IMR-90 (cell line): Measurements from ENCODE around the gene LTBP2. TPM values are rescaled to one million over a fixed set of nuclear protein-coding genes. Genes with fewer than 3 reads are reported as not detected.

Experiments used
- ATAC-seq: fragments of 200-7000 bp; cut with Tn5 transposase; 2 replicates; pipeline ENCODE4 v1.9.1; 2020; ENCODE audit warnings: low read depth, mild to moderate bottlenecking, moderate library complexity
- BruUV-seq: library from RNA; stranded (reverse); fragments of 400-500 nt; replicated peaks from 2 replicates; lab custom pipeline; 2021; lab: Mats Ljungman, UMichigan
- CTCF ChIA-PET: fragments of 300-600 bp; formaldehyde crosslinking; extraction: SDS; loops from one replicate; lab custom pipeline; 2021; ENCODE audit warnings: antibody characterized with exemption; lab: Yijun Ruan, JAX
- POLR2A ChIA-PET: fragments of 300-600 bp; sonication (Branson Sonifier 250); formaldehyde crosslinking; loops from one replicate; lab custom pipeline; 2022; ENCODE audit warnings: antibody characterized with exemption; ENCODE audit not compliant: unreplicated experiment; lab: Charles Lee
- DNase-seq: peaks from one replicate; pipeline ENCODE4 v3.0.0; 2013
- H2AFZ ChIP-seq: replicated peaks from 2 replicates; pipeline ENCODE3; 2013; ENCODE audit warnings: low read length, mild to moderate bottlenecking; ENCODE audit not compliant: poor library complexity
- H2AK5ac ChIP-seq: 2 replicates; pipeline ENCODE4 v1.6.1; 2013; ENCODE audit warnings: low read depth, low read length, inconsistent platforms
- H2AK9ac ChIP-seq: replicated peaks from 2 replicates; pipeline ENCODE3; 2013; ENCODE audit warnings: mild to moderate bottlenecking, low read depth, low read length, moderate library complexity; ENCODE audit not compliant: poor library complexity
- H2BK120ac ChIP-seq: 2 replicates; pipeline ENCODE4 v1.6.1; 2013; ENCODE audit warnings: low read depth, low read length, inconsistent platforms
- H2BK15ac ChIP-seq: 3 replicates; pipeline ENCODE4 v1.6.1; 2013; ENCODE audit warnings: low read depth, low read length, inconsistent platforms
- H2BK20ac ChIP-seq: 2 replicates; pipeline ENCODE4 v1.6.1; 2013; ENCODE audit warnings: low read depth, mild to moderate bottlenecking, inconsistent platforms, low read length, moderate library complexity
- H2BK5ac ChIP-seq: 2 replicates; pipeline ENCODE4 v1.6.1; 2013; ENCODE audit warnings: mild to moderate bottlenecking, low read depth, low read length, inconsistent platforms; ENCODE audit not compliant: poor library complexity, severe bottlenecking
- H3K14ac ChIP-seq: replicated peaks from 2 replicates; pipeline ENCODE4 v1.6.1; 2013; ENCODE audit warnings: low read depth, low read length, inconsistent platforms
- H3K18ac ChIP-seq: 2 replicates; pipeline ENCODE4 v1.6.1; 2013; ENCODE audit warnings: low read depth, low read length, control low read depth
- H3K23ac ChIP-seq: 2 replicates; pipeline ENCODE4 v1.6.1; 2013; ENCODE audit warnings: low read depth, low read length, inconsistent platforms
- H3K27ac ChIP-seq: 2 replicates; pipeline ENCODE4 v1.5.1; 2013; ENCODE audit warnings: mild to moderate bottlenecking, control low read depth, low read length; ENCODE audit not compliant: insufficient read depth
- H3K27me3 ChIP-seq: 2 replicates; pipeline ENCODE4 v1.6.1; 2013; ENCODE audit warnings: low read length; ENCODE audit not compliant: control insufficient read depth, insufficient read depth
- H3K36me3 ChIP-seq: 2 replicates; pipeline ENCODE4 v1.6.1; 2013; ENCODE audit warnings: low read length, mixed read lengths; ENCODE audit not compliant: control insufficient read depth, insufficient read depth
- H3K4ac ChIP-seq: 2 replicates; pipeline ENCODE4 v1.6.1; 2013; ENCODE audit warnings: low read depth, low read length, inconsistent platforms
- H3K4me1 ChIP-seq: 2 replicates; pipeline ENCODE4 v1.6.1; 2013; ENCODE audit warnings: low read length, mixed read lengths; ENCODE audit not compliant: control insufficient read depth, insufficient read depth
- H3K4me2 ChIP-seq: 2 replicates; pipeline ENCODE4 v1.6.1; 2013; ENCODE audit warnings: low read depth, mild to moderate bottlenecking, control low read depth, low read length, moderate library complexity
- H3K4me3 ChIP-seq: 2 replicates; pipeline ENCODE4 v1.5.1; 2013; ENCODE audit warnings: low read depth, mild to moderate bottlenecking, control low read depth, low read length, moderate library complexity; ENCODE audit not compliant: insufficient read depth
- H3K56ac ChIP-seq: 2 replicates; pipeline ENCODE4 v1.6.1; 2013; ENCODE audit warnings: low read length, inconsistent platforms; ENCODE audit not compliant: insufficient read depth; ENCODE audit errors: extremely low read depth
- H3K79me1 ChIP-seq, 2 experiments: 2 replicates each; pipeline ENCODE4 v1.6.1; 2013; ENCODE audit warnings: low read length in 2 of 2, inconsistent platforms in 1 of 2, low read depth in 1 of 2
- H3K9ac ChIP-seq: 2 replicates; pipeline ENCODE4 v1.6.1; 2013; ENCODE audit warnings: low read depth, low read length, control low read depth
- H3K9me1 ChIP-seq: 2 replicates; pipeline ENCODE4 v1.6.1; 2013; ENCODE audit warnings: low read length, inconsistent platforms; ENCODE audit not compliant: insufficient read depth
- H3K9me3 ChIP-seq: 2 replicates; pipeline ENCODE4 v1.6.1; 2013; ENCODE audit warnings: low read length; ENCODE audit not compliant: control insufficient read depth, insufficient read depth
- H4K20me1 ChIP-seq: 2 replicates; pipeline ENCODE4 v1.6.1; 2013; ENCODE audit warnings: low read length, inconsistent platforms; ENCODE audit not compliant: insufficient read depth
- H4K5ac ChIP-seq: 2 replicates; pipeline ENCODE4 v1.6.1; 2013; ENCODE audit warnings: mild to moderate bottlenecking, low read depth, low read length, control low read depth
- H4K8ac ChIP-seq, 2 experiments: 2 replicates each; pipeline ENCODE4 v1.6.1; 2013; ENCODE audit warnings: low read depth in 2 of 2, low read length in 2 of 2, control low read depth in 1 of 2, inconsistent platforms in 1 of 2
- H4K91ac ChIP-seq: 2 replicates; pipeline ENCODE4 v1.6.1; 2013; ENCODE audit warnings: low read depth, low read length, inconsistent platforms; ENCODE audit not compliant: insufficient read depth
- BHLHE40 ChIP-seq: fragments of 150-350 bp; IDR thresholded peaks from 2 replicates; pipeline ENCODE4 v1.6.1; 2016; ENCODE audit warnings: mild to moderate bottlenecking, low read depth, low read length
- FOS ChIP-seq: fragments of 150-350 bp; IDR thresholded peaks from 2 replicates; pipeline ENCODE4 v1.6.1; 2016; ENCODE audit warnings: low read depth, low read length
- RAD21 ChIP-seq: IDR thresholded peaks from 2 replicates; pipeline ENCODE4 v1.6.1; 2012; ENCODE audit warnings: low read length, improper control_type of control experiment
- WGBS, 2 experiments: methylation state at CpG; one replicate each; pipeline versions ENCODE4 v1.1.5 to v1.1.7; 2013; ENCODE audit warnings: missing lambda C conversion rate in 2 of 2; ENCODE audit not compliant: insufficient read length in 1 of 2; ENCODE audit errors: extremely low coverage in 2 of 2; 5-methylcytosine and 5-hydroxymethylcytosine counted together
- dilution Hi-C: fragments of 300-500 bp; cut with HindIII; formaldehyde crosslinking; loops from one replicate; pipeline ENCODE4 v1.14.3; 2018; ENCODE audit warnings: low sequenced_read_pairs; ENCODE audit not compliant: unreplicated experiment
- in situ Hi-C: fragments of 300-500 bp; cut with MboI; formaldehyde crosslinking; loops from 3 replicates; pipeline ENCODE4 v1.14.3; 2019; ENCODE audit warnings: low sequenced_read_pairs, inconsistent platforms, mixed read lengths
- intact Hi-C: fragments of 100-400 bp; cut with micrococcal nuclease; formaldehyde crosslinking; loops from 2 replicates; pipeline ENCODE4 v1.10.0; 2022
- polyA plus RNA-seq, 3 experiments: library from polyadenylated mRNA; depleted of rRNA; stranded (reverse); fragments of >200 nt; gene quantifications; 2 replicates each; pipeline ENCODE4 v1.2.3, GENCODE V29; 2012; ENCODE audit warnings: low replicate concordance in 1 of 3
- total RNA-seq: library from RNA; depleted of rRNA; stranded (reverse); fragments of >200 nt; gene quantifications from 2 replicates; pipeline ENCODE4 v1.2.3, GENCODE V29; 2012
- TF ChIP-seq, protein P1 (sequence below): fragments of 150-350 bp; IDR thresholded peaks from 2 replicates; pipeline ENCODE4 v1.6.1; 2017; ENCODE audit warnings: mild to moderate bottlenecking, antibody characterized with exemption, low read length, low read depth

The LTBP2 gene
- total and polyA plus RNA-seq, 2 of the 4 experiments (the other 2 are of a cell fraction) = 23.8 to 79.3 TPM

- Histone ChIP-seq H3K9me3 (no peaks in the 10 kb centered on the region), H2AFZ (peak overlapping the region; percentile 78), H2BK20ac (peak overlapping the region; percentile 92), H3K27me3 (no peaks in the 10 kb centered on the region), H3K4me3 (no peak overlapping the region), H3K27ac (peak overlapping the region; percentile 78), H2BK120ac (peak overlapping the region; percentile 94), H3K14ac (peak overlapping the region; percentile 92), H2AK9ac (peak overlapping the region; percentile 94), H3K9me1 (peaks cover 61% of the 10 kb centered on the region), H3K23ac (peak overlapping the region; percentile 81), H2BK15ac (peak overlapping the region; percentile 91; the same call in 2 of the 3 replicates), H3K9ac (no peak overlapping the region; the same call in 1 of the 2 replicates), H2AK5ac (peak overlapping the region; percentile 95), H4K5ac (peak overlapping the region; percentile 94), H3K4me2 (peak overlapping the region; percentile 50), H3K36me3 (peaks cover 10% of the 10 kb centered on the region), H3K79me1 (peaks cover 33 to 94% of the 10 kb centered on the region in 2 experiments), H4K91ac (peak overlapping the region; percentile 94), H2BK5ac (peak overlapping the region; percentile 83), H4K8ac (peak overlapping the region; percentile 47 to 90; a peak in 3 of 4 replicates), H4K20me1 (no peaks in the 10 kb centered on the region), H3K18ac (peak overlapping the region; percentile 88), H3K4me1 (peaks cover 48% of the 10 kb centered on the region), H3K4ac (peak overlapping the region; percentile 93), H3K56ac (peak overlapping the region; percentile 35; the same call in 1 of the 2 replicates)
- DNase-seq = peak; percentile 73
- in situ Hi-C loops = no loop called here
- ATAC-seq = peak; percentile 76
- no TSS peak for BruUV-seq
- TF ChIP-seq, protein P1, sequence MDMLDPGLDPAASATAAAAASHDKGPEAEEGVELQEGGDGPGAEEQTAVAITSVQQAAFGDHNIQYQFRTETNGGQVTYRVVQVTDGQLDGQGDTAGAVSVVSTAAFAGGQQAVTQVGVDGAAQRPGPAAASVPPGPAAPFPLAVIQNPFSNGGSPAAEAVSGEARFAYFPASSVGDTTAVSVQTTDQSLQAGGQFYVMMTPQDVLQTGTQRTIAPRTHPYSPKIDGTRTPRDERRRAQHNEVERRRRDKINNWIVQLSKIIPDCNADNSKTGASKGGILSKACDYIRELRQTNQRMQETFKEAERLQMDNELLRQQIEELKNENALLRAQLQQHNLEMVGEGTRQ = no peak
- TF ChIP-seq BHLHE40 = peak; percentile 29; the same call in 1 of the 2 replicates
- TF ChIP-seq FOS = no peak
- peak; percentile 17; the same call in 1 of the 2 replicates for TF ChIP-seq RAD21
- ChIA-PET CTCF (interaction anchor here (1.0 to 1.5 kb wide), 2 partner anchors 25 to 31 kb away, joined by 3 to 7 read pairs; no protein-coding TSS in a partner anchor), POLR2A (interaction anchor here (0.9 kb wide), 1 partner anchor 11 kb away, joined by 3 read pairs; no protein-coding TSS in a partner anchor)
- dilution Hi-C loops = no loop called here
- intact Hi-C loops = no loop called here
- 0% methylated on average over 1 of the region's 9 CpGs; no CpG with 5 or more reads in 1 of the 2 experiments for WGBS, 2 experiments
Observed at GRCh38 chr14:74599321-74599761, 12.7 kb downstream of the LTBP2 start.
